ENCODE data around the gene FAM107A. TPM values are rescaled to one million over a fixed set of nuclear protein-coding genes. Genes with fewer than 3 reads are reported as not detected.

Gene FAM107A
- total RNA-seq, 4 donors from 2014 or later = 62.3 to 137 (median 83.3) TPM

- Histone ChIP-seq H3K9me3 (no peaks in the 10 kb centered on the region), H3K27me3 (no peaks in the 10 kb centered on the region), H3K4me1 (peaks cover under 1 to 2% of the 10 kb centered on the region in 2 donors), H3K27ac (no peak overlapping the region), H3K36me3 (no peaks in the 10 kb centered on the region), H3K4me3 (replicated peaks in 1 of 3) (no peak overlapping the region)
- intact Hi-C loops (cut with DNase I) = no loop called here
- DNase-seq = no peak
- TF ChIP-seq CTCF (IDR thresholded peaks at IDR 0.05) = no peak
- 95 to 99% methylated on average over 5 of the region's 5 CpGs for WGBS, 2 donors
Measured at GRCh38 chr3:58556001-58556400, 21.2 kb downstream of the FAM107A start.

- intact Hi-C loops (cut with DNase I) = no loop called here
- Histone ChIP-seq H3K27me3 (no peaks in the 10 kb centered on the region), H3K36me3 (no peaks in the 10 kb centered on the region), H3K27ac (no peak overlapping the region), H3K4me3 (replicated peaks in 1 of 3) (no peak overlapping the region), H3K4me1 (no peaks in the 10 kb centered on the region), H3K9me3 (no peaks in the 10 kb centered on the region)
- no peak for DNase-seq
- TF ChIP-seq POLR2A (IDR thresholded peaks at IDR 0.05) (no peak), CTCF (IDR thresholded peaks at IDR 0.05) (no peak)
- 92 to 96% methylated on average over 2 of the region's 2 CpGs for WGBS, 2 donors
Measured at GRCh38 chr3:58555203-58555602, 22.0 kb downstream of the FAM107A start.

GRCh38 chr3:58553003-58553402 lies 24.2 kb downstream of the FAM107A start:
- no peak for TF ChIP-seq CTCF (IDR thresholded peaks at IDR 0.05)
- TF ChIP-seq POLR2A (IDR thresholded peaks at IDR 0.05) = no peak

GRCh38 chr3:58551636-58552180 lies 25.5 kb downstream of the FAM107A start:
- Histone ChIP-seq H3K4me1 (no peaks in the 10 kb centered on the region), H3K9me3 (no peaks in the 10 kb centered on the region), H3K27ac (no peak overlapping the region), H3K36me3 (no peaks in the 10 kb centered on the region), H3K27me3 (no peaks in the 10 kb centered on the region), H3K4me3 (replicated peaks in 1 of 3) (no peak overlapping the region)
- 77 to 80% methylated on average over 4 of the region's 4 CpGs for WGBS, 2 donors
- DNase-seq = no peak
- intact Hi-C loops (cut with DNase I) = no loop called here
- TF ChIP-seq CTCF (IDR thresholded peaks at IDR 0.05) = no peak

More at GRCh38 chr3:58553003-58553402, 24.2 kb downstream of the FAM107A start:
- WGBS, 2 donors = 82 to 97% methylated on average over 1 of the region's 1 CpG
- intact Hi-C loops (cut with DNase I) = no loop called here
- Histone ChIP-seq H3K36me3 (no peaks in the 10 kb centered on the region), H3K27ac (no peak overlapping the region), H3K4me1 (no peaks in the 10 kb centered on the region), H3K4me3 (replicated peaks in 1 of 3) (no peak overlapping the region), H3K9me3 (no peaks in the 10 kb centered on the region), H3K27me3 (no peaks in the 10 kb centered on the region)
- no peak for DNase-seq

- no peak for DNase-seq
- no peaks in the 10 kb centered on the region for H3K27me3 ChIP-seq
- H3K27ac ChIP-seq = no peak overlapping the region
- intact Hi-C loops (cut with DNase I) = no loop called here
- H3K4me3 ChIP-seq (replicated peaks in 1 of 3) = no peak overlapping the region
- TF ChIP-seq POLR2A (IDR thresholded peaks at IDR 0.05) = no peak
- no peak for TF ChIP-seq CTCF (IDR thresholded peaks at IDR 0.05)
- H3K36me3 ChIP-seq = no peaks in the 10 kb centered on the region
- WGBS, 2 donors = 79 to 88% methylated on average over 3 of the region's 3 CpGs
- H3K4me1 ChIP-seq = no peaks in the 10 kb centered on the region
- no peaks in the 10 kb centered on the region for H3K9me3 ChIP-seq
Measured at GRCh38 chr3:58544541-58544940, 32.6 kb downstream of the FAM107A start.

Data from thyroid gland (tissue), 4 donors.